A549 (cell line): Measurements from ENCODE around the gene WDCP.

ENCODE experiments used
- ATOH8 ChIP-seq: fragments of 250-450 bp; sonication (Bioruptor Pico); IDR thresholded peaks from 2 replicates; pipeline ENCODE4 v1.5.0; 2020; ENCODE audit warnings: low read depth, mild to moderate bottlenecking, moderate library complexity
- CTCF ChIP-seq: fragments of >200 bp; sonication (Bioruptor Twin); formaldehyde crosslinking; IDR thresholded peaks from 3 replicates; pipeline ENCODE4 v1.5.1; 2016
- HDAC2 ChIP-seq: fragments of 200-600 bp; sonication (generic); IDR thresholded peaks from 2 replicates; pipeline ENCODE4 v1.6.1; 2016
- KDM1A ChIP-seq: fragments of 200-600 bp; sonication (generic); IDR thresholded peaks from 2 replicates; pipeline ENCODE4 v1.6.1; 2016; ENCODE audit warnings: low read depth, mild to moderate bottlenecking
- NFE2L2 ChIP-seq: fragments of 150-350 bp; conservative IDR thresholded peaks from 2 replicates; pipeline ENCODE4 v1.6.1; 2014; ENCODE audit warnings: low read length
- POLR2AphosphoS2 ChIP-seq: conservative IDR thresholded peaks from 2 replicates; pipeline ENCODE4 v1.6.1; 2012; ENCODE audit warnings: low read length, improper control_type of control experiment, inconsistent platforms
- REST ChIP-seq: fragments of 200-600 bp; sonication (generic); IDR thresholded peaks from 2 replicates; pipeline ENCODE4 v1.6.1; 2016; ENCODE audit warnings: antibody characterized with exemption, mild to moderate bottlenecking, moderate library complexity
- SMC3 ChIP-seq: fragments of >200 bp; sonication (Bioruptor Twin); formaldehyde crosslinking; IDR thresholded peaks from 3 replicates; pipeline ENCODE4 v1.6.1; 2018; ENCODE audit warnings: inconsistent platforms
- ZFP36 ChIP-seq: fragments of 450-650 bp; IDR thresholded peaks from 2 replicates; pipeline ENCODE4 v1.6.1; 2014; ENCODE audit warnings: borderline replicate concordance; ENCODE audit not compliant: partially characterized antibody
- TF ChIP-seq, protein P1 (sequence below): fragments of 450-650 bp; IDR thresholded peaks from 2 replicates; pipeline ENCODE4 v1.6.1; 2014; ENCODE audit warnings: antibody characterized with exemption
- TF ChIP-seq, protein P2 (sequence below): IDR thresholded peaks from 2 replicates; pipeline ENCODE4 v1.6.1; 2012

DNA sequence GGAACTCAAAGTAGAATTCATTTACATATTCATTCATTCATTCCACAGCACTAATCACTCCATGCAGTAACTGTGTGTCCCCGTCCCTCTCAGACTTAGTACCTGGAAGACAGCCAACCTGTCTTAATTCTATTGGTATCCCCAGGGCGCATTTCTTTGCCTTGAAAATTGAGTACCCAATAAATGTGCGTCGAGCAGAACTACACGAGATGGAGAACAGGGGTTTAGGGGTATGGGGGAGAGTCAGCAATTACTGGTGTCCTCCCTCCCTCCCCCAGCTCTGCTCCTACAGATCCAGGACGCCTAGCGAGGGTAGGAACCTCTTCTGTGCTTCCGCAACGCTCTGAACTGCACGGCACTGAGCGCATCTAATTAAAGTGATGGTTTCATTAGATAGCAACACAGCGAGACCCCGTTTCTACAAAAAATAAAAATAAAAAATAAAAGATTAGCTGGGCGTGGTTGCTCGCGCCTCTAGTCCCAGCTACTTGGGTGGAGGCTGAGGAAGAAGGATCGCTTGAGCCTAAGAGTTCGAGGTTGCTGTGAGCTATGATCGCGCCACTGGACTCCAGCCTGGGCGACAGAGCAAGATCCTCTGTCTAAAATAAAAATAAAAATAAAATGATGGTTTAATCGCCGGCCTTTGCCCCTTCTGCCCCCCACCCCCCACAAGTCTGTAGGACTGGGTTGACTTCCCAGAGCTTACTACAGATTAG is 1.7 kb upstream of the WDCP start:
- TF ChIP-seq SMC3 (no peak), CTCF (no peak), POLR2AphosphoS2 (no peak), HDAC2 (no peak; the same call in 1 of the 2 replicates), REST (no peak), ATOH8 (no peak), NFE2L2 (no peak), KDM1A (no peak), ZFP36 (no peak)
- TF ChIP-seq, protein P1, sequence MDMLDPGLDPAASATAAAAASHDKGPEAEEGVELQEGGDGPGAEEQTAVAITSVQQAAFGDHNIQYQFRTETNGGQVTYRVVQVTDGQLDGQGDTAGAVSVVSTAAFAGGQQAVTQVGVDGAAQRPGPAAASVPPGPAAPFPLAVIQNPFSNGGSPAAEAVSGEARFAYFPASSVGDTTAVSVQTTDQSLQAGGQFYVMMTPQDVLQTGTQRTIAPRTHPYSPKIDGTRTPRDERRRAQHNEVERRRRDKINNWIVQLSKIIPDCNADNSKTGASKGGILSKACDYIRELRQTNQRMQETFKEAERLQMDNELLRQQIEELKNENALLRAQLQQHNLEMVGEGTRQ: no peak
- TF ChIP-seq, protein P2, sequence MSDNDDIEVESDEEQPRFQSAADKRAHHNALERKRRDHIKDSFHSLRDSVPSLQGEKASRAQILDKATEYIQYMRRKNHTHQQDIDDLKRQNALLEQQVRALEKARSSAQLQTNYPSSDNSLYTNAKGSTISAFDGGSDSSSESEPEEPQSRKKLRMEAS: no peak
